OCI-LY3 (cell line): ENCODE results near the gene KANSL1.

ENCODE experiments used
- CTCF ChIP-seq: fragments of 200-600, 300-600 bp; sonication (generic); IDR thresholded peaks from 2 replicates; pipeline ENCODE4 v1.5.1; 2014; ENCODE audit warnings: antibody characterized with exemption, low read length, low read depth
- EZH2phosphoT487 ChIP-seq: fragments of 200-600 bp; shearing (Covaris generic); IDR thresholded peaks from 2 replicates; pipeline ENCODE4 v1.6.1; 2018; ENCODE audit warnings: antibody characterized with exemption, mixed run types, low read depth

DNA sequence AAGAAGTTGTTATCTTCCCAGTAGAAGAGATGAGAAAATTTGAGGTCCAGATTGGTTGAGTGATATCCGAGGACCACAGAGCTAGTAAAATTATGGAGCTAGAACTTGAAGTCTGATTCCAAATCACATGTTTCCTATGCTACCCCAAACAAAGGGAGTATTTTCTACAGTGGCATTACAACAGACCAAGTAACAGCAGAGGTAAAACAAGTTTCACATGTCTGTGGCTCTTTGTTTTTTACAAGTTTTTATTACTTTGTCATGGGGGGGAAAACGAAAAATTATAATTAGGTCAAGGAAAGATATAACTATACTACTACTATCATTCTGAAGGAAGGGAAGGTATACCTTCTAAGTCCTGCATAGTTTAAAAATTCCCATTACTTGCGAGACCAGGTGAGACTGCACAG, 49.4 kb downstream of the KANSL1 start:
- no peak for TF ChIP-seq CTCF
- no peak for TF ChIP-seq EZH2phosphoT487
